Upper lobe of left lung (tissue), 6 donors: Measurements from ENCODE around the gene RBBP6. TPM values are rescaled to one million over a fixed set of nuclear protein-coding genes. Genes with fewer than 3 reads are reported as not detected.

Source experiments
- ATAC-seq, 2 donors: fragments of 200-7000 bp; cut with Tn5 transposase; one replicate each; pipeline ENCODE4 v1.9.1; 2022; ENCODE audit warnings: mild to moderate bottlenecking in 2 of 2, moderate library complexity in 2 of 2; ENCODE audit not compliant: low FRiP score in 2 of 2
- DNase-seq, 2 donors: peaks; one replicate each; pipeline ENCODE4 v3.0.0-alpha.2; 2019 to 2020
- H3K27ac ChIP-seq, 4 donors: fragments of 200-600 bp; sonication (generic); one replicate each; pipeline ENCODE4 v1.5.1; 2016 to 2019
- H3K27me3 ChIP-seq, 4 donors: fragments of 200-600 bp; sonication (generic); one replicate each; pipeline ENCODE4 v1.5.1; 2017 to 2019
- H3K36me3 ChIP-seq, 4 donors: fragments of 200-600 bp; sonication (generic); one replicate each; pipeline ENCODE4 v1.5.1; 2016 to 2019
- H3K4me1 ChIP-seq, 4 donors: fragments of 200-600 bp; sonication (generic); one replicate each; pipeline ENCODE4 v1.5.1; 2018 to 2019
- H3K4me3 ChIP-seq, 4 donors: fragments of 200-600 bp; sonication (generic); one replicate each; pipeline ENCODE4 v1.5.1; 2017 to 2019; ENCODE audit warnings: mild to moderate bottlenecking in 2 of 4, moderate library complexity in 1 of 4
- H3K9me3 ChIP-seq, 4 donors: fragments of 200-600 bp; sonication (generic); one replicate each; pipeline ENCODE4 v1.5.1; 2018 to 2019
- CTCF ChIP-seq, 6 experiments: fragments of 450-650 bp in 4 of 6; fragments of 200-600 bp in 2 of 6; sonication (generic) in 2 of 6; IDR thresholded peaks; one replicate each; pipeline ENCODE4 v1.5.1; 2016 to 2019; ENCODE audit warnings: antibody characterized with exemption in 6 of 6
- EP300 ChIP-seq, 4 donors: sonication (generic); formaldehyde crosslinking; IDR thresholded peaks; one replicate each; pipeline ENCODE4 v1.5.1; 2017; ENCODE audit warnings: antibody characterized with exemption in 4 of 4, control low read depth in 2 of 4
- POLR2A ChIP-seq, 4 donors: fragments of 450-650 bp; IDR thresholded peaks; one replicate each; pipeline ENCODE4 v1.5.1; 2016 to 2017; ENCODE audit warnings: antibody characterized with exemption in 4 of 4, mild to moderate bottlenecking in 2 of 4
- POLR2AphosphoS5 ChIP-seq, 2 donors: sonication (generic); formaldehyde crosslinking; IDR thresholded peaks; one replicate each; pipeline ENCODE4 v1.5.1; 2017; ENCODE audit warnings: antibody characterized with exemption in 2 of 2
- WGBS, 2 donors: methylation state at CpG; one replicate each; pipeline ENCODE4 v1.1.5; 2017 to 2018; 5-methylcytosine and 5-hydroxymethylcytosine counted together
- total RNA-seq, 6 donors: library from RNA; depleted of rRNA in 4 of 6; stranded (reverse); fragments of >200 nt in 4 of 6; gene quantifications; one replicate each; pipeline versions ENCODE4 v1.1.0 to v1.2.1, GENCODE V29; 2016 to 2021
- donor health status: DM: no; HTN: no; CAD: no; lungs with moderate emphysema.
- donor health status: DM: no; HTN: yes; CAD: no; lungs with severe emphysema.

RBBP6 gene
- total RNA-seq, 6 donors from 2014 or later = 40.9 to 79.5 (median 45.4) TPM

GRCh38 chr16:24552705-24553246 lies 13.4 kb downstream of the RBBP6 start:
- Histone ChIP-seq H3K36me3 (peaks cover 0 to 66% (median 15%) of the 10 kb centered on the region in 4 donors), H3K9me3 (no peaks in the 10 kb centered on the region), H3K27ac (no peak overlapping the region), H3K4me1 (peaks cover 0 to 9% (median 6%) of the 10 kb centered on the region in 4 donors), H3K27me3 (no peaks in the 10 kb centered on the region), H3K4me3 (no peak overlapping the region)
- no peak for TF ChIP-seq POLR2AphosphoS5 (IDR thresholded peaks at IDR 0.05)
- TF ChIP-seq POLR2A (IDR thresholded peaks at IDR 0.05) = no peak
- no peak for TF ChIP-seq CTCF (IDR thresholded peaks at IDR 0.05)
- TF ChIP-seq EP300 (IDR thresholded peaks at IDR 0.05) = no peak
- WGBS, 2 donors = 97 to 100% methylated on average over 1 of the region's 1 CpG
- DNase-seq (no peak), ATAC-seq (no peak)

- Histone ChIP-seq H3K27me3 (no peaks in the 10 kb centered on the region), H3K36me3 (peaks cover 0 to 67% (median 16%) of the 10 kb centered on the region in 4 donors), H3K4me3 (no peak overlapping the region), H3K9me3 (no peaks in the 10 kb centered on the region), H3K4me1 (peaks cover 0 to 9% (median 4%) of the 10 kb centered on the region in 4 donors), H3K27ac (no peak overlapping the region)
- DNase-seq (no peak), ATAC-seq (no peak)
- no peak for TF ChIP-seq EP300 (IDR thresholded peaks at IDR 0.05)
- 55 to 73% methylated on average over 1 of the region's 1 CpG for WGBS, 2 donors
Observed at GRCh38 chr16:24553983-24554382, 14.6 kb downstream of the RBBP6 start.

DNA sequence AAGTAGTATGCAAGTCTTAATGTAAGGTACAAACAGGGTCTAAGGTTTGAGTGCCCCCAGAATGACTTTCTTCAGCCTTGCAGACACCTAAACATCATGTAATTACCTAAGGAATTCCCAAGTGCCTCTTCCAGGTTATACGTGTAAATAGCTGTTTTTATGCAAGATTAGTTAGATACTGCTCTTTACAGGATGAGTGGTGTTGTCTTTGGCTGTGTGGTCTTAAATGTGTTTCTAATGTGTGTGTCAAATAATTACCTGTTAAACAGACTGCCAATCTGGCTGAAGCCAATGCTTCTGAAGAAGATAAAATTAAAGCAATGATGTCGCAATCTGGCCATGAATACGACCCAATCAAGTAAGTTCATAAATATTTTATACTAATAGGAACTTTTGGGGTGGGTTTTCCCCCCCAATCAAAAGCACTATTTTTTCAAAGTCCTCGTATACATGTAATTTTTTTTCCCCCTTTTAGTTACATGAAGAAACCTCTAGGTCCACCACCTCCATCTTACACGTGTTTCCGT lies 16.0 kb downstream of the RBBP6 start:
- H3K9me3 ChIP-seq = no peaks in the 10 kb centered on the region
- no peak for ATAC-seq
- H3K4me1 ChIP-seq = peaks cover 0 to 5% (median 2%) of the 10 kb centered on the region in 4 donors
- no peak for TF ChIP-seq POLR2A (IDR thresholded peaks at IDR 0.05)
- TF ChIP-seq EP300 (IDR thresholded peaks at IDR 0.05) = no peak
- no peak for TF ChIP-seq POLR2AphosphoS5 (IDR thresholded peaks at IDR 0.05)
- TF ChIP-seq CTCF (IDR thresholded peaks at IDR 0.05) = no peak
- H3K36me3 ChIP-seq = peaks cover 0 to 71% (median 17%) of the 10 kb centered on the region in 4 donors
- WGBS, 2 donors = 91 to 93% methylated on average over 6 of the region's 6 CpGs
- no peak overlapping the region for H3K4me3 ChIP-seq
- H3K27ac ChIP-seq = no peak overlapping the region
- H3K27me3 ChIP-seq = no peaks in the 10 kb centered on the region
- no peak for DNase-seq

GRCh38 chr16:24562811-24563210 lies 23.4 kb downstream of the RBBP6 start:
- Histone ChIP-seq H3K27me3 (no peaks in the 10 kb centered on the region), H3K36me3 (peaks cover 41 to 99% (median 68%) of the 10 kb centered on the region in 4 donors), H3K27ac (no peak overlapping the region), H3K4me3 (no peak overlapping the region), H3K9me3 (no peaks in the 10 kb centered on the region), H3K4me1 (no peaks in the 10 kb centered on the region)
- DNase-seq (no peak), ATAC-seq (no peak)
- TF ChIP-seq EP300 (IDR thresholded peaks at IDR 0.05) (no peak), POLR2AphosphoS5 (IDR thresholded peaks at IDR 0.05) (no peak), POLR2A (IDR thresholded peaks at IDR 0.05) (no peak), CTCF (IDR thresholded peaks at IDR 0.05) (no peak)

DNA sequence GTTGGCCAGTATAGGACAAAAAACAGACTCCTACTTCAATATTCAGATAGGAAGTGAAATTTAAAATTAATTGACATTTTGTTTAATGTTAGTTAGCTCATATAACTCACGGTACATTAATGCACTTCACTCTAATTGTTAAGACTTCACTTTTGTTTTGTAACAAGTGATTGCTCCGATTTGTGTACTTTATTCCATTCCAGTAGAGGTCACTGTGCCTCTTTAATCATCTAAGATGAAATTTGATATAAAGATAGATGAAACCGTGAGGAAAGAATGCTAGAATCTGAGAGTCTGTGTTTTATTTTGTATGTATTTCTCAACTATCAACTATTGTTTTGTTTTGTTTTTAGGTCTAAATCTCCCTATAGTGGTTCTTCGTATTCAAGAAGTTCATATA lies 29.0 kb downstream of the RBBP6 start:
- TF ChIP-seq CTCF (IDR thresholded peaks at IDR 0.05) (peak in 1 of 6 experiments; percentile 13), EP300 (IDR thresholded peaks at IDR 0.05) (no peak)
- ATAC-seq (no peak), DNase-seq (no peak)
- no peaks in the 10 kb centered on the region for H3K4me1 ChIP-seq
- no peak overlapping the region for H3K27ac ChIP-seq
- no peaks in the 10 kb centered on the region for H3K27me3 ChIP-seq
- H3K4me3 ChIP-seq = no peak overlapping the region
- 82 to 88% methylated on average over 4 of the region's 4 CpGs for WGBS, 2 donors
- H3K36me3 ChIP-seq = peaks cover 49 to 90% (median 85%) of the 10 kb centered on the region in 4 donors
- no peaks in the 10 kb centered on the region for H3K9me3 ChIP-seq
